Measurements from ENCODE around the gene BZW2.

Gene BZW2

GRCh38 chr7:16712916-16713315 lies 66.9 kb downstream of the BZW2 start:
- in situ Hi-C loops (cut with MboI; ENCODE audit: low sequenced_read_pairs) = no loop called here

- in situ Hi-C loops (cut with MboI; ENCODE audit: low sequenced_read_pairs) = no loop called here
These were observed 69.9 kb downstream of the BZW2 start for GRCh38 chr7:16715928-16716327.

GRCh38 chr7:16718111-16718656 lies 72.2 kb downstream of the BZW2 start:
- in situ Hi-C loops (cut with MboI; ENCODE audit: low sequenced_read_pairs) = no loop called here

GRCh38 chr7:16719699-16720098 lies 73.7 kb downstream of the BZW2 start:
- in situ Hi-C loops (cut with MboI; ENCODE audit: low sequenced_read_pairs) = no loop called here

- in situ Hi-C loops (cut with MboI; ENCODE audit: low sequenced_read_pairs) = no loop called here
These were observed 75.6 kb downstream of the BZW2 start for GRCh38 chr7:16721541-16721940.

GRCh38 chr7:16724344-16724743 lies 78.4 kb downstream of the BZW2 start:
- in situ Hi-C loops (cut with MboI; ENCODE audit: low sequenced_read_pairs) = no loop called here

- in situ Hi-C loops (cut with MboI; ENCODE audit: low sequenced_read_pairs) = no loop called here
These were observed 80.2 kb downstream of the BZW2 start for GRCh38 chr7:16726189-16726588.

- in situ Hi-C loops (cut with MboI; ENCODE audit: low sequenced_read_pairs) = no loop called here
These were observed 81.8 kb downstream of the BZW2 start for GRCh38 chr7:16727736-16728135.

GRCh38 chr7:16728811-16729210 lies 82.8 kb downstream of the BZW2 start:
- in situ Hi-C loops (cut with MboI; ENCODE audit: low sequenced_read_pairs) = no loop called here

- in situ Hi-C loops (cut with MboI; ENCODE audit: low sequenced_read_pairs) = no loop called here
These were observed 83.6 kb downstream of the BZW2 start for GRCh38 chr7:16729541-16729940.

- in situ Hi-C loops (cut with MboI; ENCODE audit: low sequenced_read_pairs) = no loop called here
These were observed 85.0 kb downstream of the BZW2 start for GRCh38 chr7:16730937-16731336.

- in situ Hi-C loops (cut with MboI; ENCODE audit: low sequenced_read_pairs) = no loop called here
These were observed 86.8 kb downstream of the BZW2 start for GRCh38 chr7:16732828-16733227.

GRCh38 chr7:16734148-16734726 lies 88.3 kb downstream of the BZW2 start:
- in situ Hi-C loops (cut with MboI; ENCODE audit: low sequenced_read_pairs) = no loop called here

GRCh38 chr7:16735020-16735419 lies 89.0 kb downstream of the BZW2 start:
- in situ Hi-C loops (cut with MboI; ENCODE audit: low sequenced_read_pairs) = no loop called here

- in situ Hi-C loops (cut with MboI; ENCODE audit: low sequenced_read_pairs) = no loop called here
These were observed 92.2 kb downstream of the BZW2 start for GRCh38 chr7:16738011-16738688.

GRCh38 chr7:16739863-16740622 lies 94.1 kb downstream of the BZW2 start:
- in situ Hi-C loops (cut with MboI; ENCODE audit: low sequenced_read_pairs) = no loop called here

GRCh38 chr7:16740623-16740953 lies 94.6 kb downstream of the BZW2 start:
- in situ Hi-C loops (cut with MboI; ENCODE audit: low sequenced_read_pairs) = no loop called here

GRCh38 chr7:16740996-16741395 lies 95.0 kb downstream of the BZW2 start:
- in situ Hi-C loops (cut with MboI; ENCODE audit: low sequenced_read_pairs) = no loop called here

- in situ Hi-C loops (cut with MboI; ENCODE audit: low sequenced_read_pairs) = no loop called here
These were observed 95.7 kb downstream of the BZW2 start for GRCh38 chr7:16741676-16742075.

- in situ Hi-C loops (cut with MboI; ENCODE audit: low sequenced_read_pairs) = no loop called here
These were observed 96.6 kb downstream of the BZW2 start for GRCh38 chr7:16742547-16742946.

GRCh38 chr7:16743236-16743635 lies 97.3 kb downstream of the BZW2 start:
- in situ Hi-C loops (cut with MboI; ENCODE audit: low sequenced_read_pairs) = no loop called here

Data from HL-60/S4 treated with retinoic acid at 250 ng/mL for 4 days and 3 days (cell line).